Stimulated activated CD4-positive, alpha-beta T cell treated with anti-CD3 and anti-CD28 coated beads, Interleukin-12 subunit alpha, Interleukin-12 subunit beta, amount 100 ng/mL, for 48 hours (primary cell): Measurements from ENCODE around the gene TEC.
"Not testable (repeated sequence)": the region's sequence is repeated elsewhere in the genome, so short reads cannot be mapped to it uniquely, and the experiment has no call there.

Experiments
- DNase-seq, 3 donors: peaks; one replicate each; pipeline ENCODE4 v3.0.0-alpha.2; 2020; ENCODE audit warnings: low read depth in 2 of 3, low spot score in 1 of 3

The TEC gene

DNA sequence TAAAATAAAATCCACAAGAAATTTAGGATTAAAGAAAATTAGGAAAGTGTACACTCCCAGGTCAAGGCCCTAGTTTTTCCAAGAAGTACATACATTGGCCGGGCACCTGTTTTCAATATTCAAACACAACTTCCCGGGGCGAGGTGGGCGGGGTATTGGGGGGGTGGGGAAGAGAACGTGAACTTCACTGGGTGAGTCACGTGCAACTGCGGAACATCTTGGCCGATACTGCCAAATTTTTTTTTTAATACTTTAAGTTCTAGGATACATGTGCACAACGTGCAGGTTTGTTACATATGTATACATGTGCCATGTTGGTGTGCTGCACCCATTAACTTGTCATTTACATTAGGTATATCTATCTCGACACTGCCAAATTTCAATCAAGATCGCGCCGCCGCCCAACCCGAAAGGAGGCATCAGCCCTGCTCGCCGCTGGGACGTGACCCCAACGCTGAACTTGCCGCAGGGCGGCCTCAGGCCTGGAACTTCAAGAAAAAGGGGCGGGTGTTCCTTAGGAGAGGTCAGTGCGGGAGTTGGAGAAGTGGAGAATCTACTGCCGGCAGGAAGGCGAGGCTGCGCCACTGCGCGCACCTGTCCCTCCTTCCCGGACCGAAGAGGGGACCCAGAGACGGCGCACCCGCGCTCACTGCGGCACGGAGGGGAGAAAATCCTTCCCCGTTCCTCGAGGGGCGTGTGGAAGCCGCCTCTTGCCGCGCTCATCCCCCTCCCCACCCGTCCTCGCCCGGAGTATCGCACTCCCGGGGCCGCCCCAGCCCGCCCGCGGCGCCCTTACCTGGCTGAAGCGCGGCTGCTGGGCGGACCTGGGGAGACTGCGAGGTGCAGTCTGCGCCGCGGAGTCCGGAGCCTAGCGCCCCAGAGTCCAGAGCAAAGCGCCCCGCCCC, at the start of gene TEC:
TSS of gene TEC (minus strand) at position 883 of the 905 bp plus-strand sequence. CDS start 41,224 bp downstream, outside the sequence.
- DNase-seq: peak; percentile 8 to 38 (median 29)

DNA sequence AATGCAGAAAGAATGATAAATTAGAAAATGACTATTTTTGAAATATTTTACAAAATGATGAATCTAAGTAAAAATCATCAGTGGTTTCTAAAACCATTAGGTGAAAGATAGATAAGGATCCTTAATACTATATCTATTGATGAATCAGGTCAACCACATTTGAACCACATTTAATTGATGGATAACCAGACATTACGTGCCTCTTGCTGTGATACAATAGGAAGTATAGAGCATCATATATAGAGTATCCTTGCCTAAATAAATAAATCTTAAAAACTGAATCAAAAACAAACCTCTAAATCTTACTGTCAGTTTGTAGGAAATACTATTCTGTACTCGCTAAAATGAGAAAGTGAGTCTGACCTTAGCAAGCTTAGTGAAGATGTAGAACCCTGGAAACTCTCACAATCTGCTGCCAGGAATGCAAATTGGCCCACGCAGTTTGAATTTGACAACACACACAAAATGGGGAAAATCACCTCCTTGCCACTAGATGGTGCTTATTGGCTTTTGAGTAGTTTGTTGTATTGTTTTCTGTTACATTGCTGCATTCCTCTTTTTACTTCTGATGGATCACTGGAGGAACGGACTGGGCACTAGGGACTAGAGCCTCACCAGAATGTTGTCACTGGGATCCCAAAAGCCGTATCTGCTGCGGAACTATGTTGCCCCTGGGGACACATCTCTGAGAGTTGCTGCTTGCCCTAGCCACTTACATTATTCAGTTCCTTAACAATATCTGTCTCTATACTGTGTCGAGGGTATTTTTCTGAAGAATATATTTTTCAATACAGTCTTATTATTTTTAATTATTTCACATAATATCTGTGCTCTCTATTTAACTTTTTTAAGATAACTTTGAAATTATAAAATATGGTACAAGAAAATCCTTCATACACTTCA, 46.3 kb upstream of the TEC start:
- DNase-seq: peak in 1 of 3 donors; percentile 20

DNA sequence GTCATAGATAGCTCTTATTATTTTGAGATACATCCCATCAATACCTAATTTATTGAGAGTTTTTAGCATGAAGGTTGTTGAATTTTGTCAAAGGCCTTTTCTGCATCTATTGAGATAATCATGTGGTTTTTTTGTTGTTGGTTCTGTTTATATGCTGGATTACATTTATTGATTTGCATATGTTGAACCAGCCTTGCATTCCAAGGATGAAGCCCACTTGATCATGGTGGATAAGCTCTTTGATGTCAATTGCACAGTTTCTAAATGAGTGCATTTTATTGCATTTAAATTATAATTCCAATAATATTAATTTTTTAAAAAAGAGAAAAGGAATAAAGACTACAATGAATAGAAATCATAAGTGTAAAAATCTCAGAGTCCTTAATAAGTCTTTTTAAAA, 45.1 kb upstream of the TEC start:
- not testable (repeated sequence) for DNase-seq

DNA sequence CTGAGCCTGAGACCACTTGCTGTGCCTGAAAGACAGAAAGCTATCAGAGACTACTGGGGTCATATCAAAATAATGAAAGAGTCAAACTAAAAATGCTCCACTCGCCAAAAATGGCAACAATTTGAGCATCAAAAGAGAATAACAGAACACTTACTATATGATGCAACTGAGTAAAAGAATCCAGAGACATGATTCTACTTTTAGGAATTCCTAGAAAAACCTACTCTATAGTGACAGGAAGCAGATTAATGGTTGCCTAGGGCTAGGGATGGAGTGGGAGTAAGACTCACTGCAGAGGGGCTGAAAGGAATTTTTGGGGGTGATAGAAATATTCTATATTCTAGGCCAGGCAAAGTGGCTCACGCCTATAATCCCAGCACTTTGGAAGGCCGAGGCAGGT, 42.3 kb upstream of the TEC start:
- DNase-seq: no peak

DNA sequence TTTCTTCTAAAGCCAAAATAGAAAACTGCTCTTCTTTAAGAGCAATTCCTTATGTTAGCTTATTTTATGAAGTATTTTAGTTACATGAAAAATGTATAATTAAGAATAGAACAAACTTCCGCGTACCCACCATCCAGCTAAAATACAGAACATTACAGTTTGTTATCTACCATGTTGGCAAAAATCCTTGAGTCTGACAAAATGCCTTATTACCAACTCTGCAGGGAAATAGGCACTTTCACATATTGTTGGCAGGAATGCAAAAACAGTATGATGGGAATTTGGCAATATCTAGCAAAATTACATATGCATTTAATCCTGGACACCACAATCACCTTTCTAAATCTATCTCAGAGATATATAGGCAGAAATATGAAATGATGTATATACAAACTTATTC, 39.3 kb upstream of the TEC start:
- no peak for DNase-seq

DNA sequence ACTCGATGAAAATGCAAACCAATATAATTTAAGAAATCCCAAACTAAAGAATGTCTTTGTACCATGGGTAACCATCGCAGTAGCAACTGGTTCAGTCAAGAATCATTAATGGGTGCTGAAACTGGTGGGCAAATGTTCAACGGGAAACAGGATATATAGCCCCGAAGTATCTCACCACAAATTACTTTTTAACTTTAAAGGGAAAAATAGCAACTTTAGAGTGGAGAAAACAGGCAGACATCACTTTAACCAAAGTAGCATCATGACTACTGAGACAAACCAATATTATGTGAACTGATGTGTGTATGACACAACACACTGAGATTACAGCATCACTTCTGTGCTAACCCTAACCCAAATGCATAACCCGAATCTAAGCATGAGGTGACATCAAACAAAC, 37.9 kb upstream of the TEC start:
- no peak for DNase-seq

DNA sequence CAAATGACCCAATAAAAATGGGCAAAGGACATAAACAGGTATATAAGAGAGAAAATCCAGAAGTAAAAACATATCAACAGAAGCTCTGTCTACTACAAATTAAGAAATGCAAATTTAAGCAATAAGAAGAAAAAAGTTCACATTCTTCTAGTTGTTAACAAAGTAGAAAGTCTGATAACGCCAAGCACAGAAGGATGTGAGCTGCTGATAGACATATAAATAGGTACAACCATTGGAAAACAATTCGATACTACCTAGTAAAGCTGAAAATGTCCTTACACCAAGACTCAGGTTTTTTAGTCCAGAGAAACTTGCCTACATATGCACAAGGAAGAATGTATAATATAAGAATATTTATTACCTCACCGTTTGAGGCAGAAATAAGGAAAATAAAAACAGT, 35.9 kb upstream of the TEC start:
- DNase-seq: no peak

DNA sequence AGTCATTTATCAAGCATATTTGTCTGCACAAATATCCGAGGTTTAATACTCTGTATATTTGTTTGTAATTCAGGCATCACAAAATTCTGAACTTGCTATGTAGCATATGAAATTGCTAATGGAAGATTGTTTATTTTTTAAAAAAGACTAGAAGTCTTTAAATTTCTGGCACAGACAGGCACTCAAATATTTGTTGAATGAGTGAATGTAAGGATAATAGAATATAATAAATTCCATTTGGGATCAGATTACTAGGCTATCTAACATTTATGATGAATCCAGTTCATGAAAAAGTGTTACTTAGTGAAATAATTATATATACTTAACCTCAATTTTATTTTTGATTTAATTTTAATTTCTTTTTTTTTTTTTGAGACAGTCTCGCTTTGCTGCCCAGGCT, 30.4 kb upstream of the TEC start:
- DNase-seq: no peak

DNA sequence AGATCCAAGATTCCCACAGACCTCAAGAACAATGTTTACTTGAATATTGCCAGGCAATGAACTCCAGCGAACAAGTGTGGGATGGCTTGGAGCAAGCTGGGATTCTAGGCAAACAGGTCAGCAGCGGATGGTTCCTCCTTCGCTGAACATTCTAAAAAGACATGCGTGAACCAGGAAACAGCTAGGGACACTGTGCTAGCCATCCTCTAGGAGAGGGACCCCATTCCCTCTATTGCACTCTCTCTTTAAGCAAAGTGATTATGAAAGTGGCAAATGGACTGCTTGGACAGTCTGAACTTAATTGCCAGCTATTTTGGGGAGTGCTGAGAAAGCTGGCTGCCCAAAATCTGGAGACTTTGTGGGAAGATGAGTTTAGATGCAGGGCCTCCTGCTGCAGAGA, 29.9 kb upstream of the TEC start:
- no peak for DNase-seq

DNA sequence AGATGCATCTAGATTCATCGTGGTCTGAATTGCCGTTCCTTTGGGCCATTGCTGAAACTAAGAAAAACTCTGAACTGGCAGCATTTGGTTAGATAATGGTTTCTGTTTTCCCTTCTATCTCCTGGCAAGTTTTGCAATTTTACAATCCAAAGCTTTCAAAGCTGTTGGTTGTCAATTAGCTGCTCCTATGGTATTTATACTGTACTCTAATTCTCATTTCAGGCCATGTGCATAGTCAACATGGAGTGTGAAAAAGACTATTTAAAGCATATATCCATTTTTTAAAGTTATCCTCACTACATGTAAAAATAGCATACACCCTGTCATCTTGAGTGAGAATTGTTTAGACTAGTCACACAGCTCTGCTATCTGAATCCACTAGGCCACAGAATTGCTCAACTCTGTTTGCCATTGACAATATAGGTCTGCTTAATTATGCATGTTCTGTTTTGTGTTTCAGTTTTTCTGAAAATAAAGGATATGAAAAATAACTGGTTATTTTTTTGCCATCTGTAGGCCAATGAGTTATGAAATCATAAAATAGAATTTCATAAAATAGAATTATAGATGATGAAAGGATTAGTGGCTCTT, 27.7 kb upstream of the TEC start:
- no peak for DNase-seq

DNA sequence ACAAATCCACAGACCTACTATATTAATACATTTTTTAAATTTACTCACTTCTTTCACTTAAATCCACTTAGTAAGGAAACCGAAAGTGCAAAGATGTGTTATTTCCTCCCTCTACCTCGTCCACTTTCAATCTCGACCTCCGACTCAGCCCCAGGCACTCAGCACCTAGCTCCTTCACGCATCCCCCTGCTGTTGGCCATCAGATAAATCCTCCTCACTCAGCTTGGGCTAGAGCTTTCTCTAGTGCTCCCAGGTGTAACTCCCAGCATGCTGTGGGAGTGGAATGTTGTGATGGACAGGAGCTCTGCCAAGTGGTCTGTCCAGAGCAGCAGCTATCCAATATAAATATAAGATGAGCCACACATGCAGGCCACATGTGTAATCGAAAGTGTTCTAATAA, 26.7 kb upstream of the TEC start:
- DNase-seq: no peak

DNA sequence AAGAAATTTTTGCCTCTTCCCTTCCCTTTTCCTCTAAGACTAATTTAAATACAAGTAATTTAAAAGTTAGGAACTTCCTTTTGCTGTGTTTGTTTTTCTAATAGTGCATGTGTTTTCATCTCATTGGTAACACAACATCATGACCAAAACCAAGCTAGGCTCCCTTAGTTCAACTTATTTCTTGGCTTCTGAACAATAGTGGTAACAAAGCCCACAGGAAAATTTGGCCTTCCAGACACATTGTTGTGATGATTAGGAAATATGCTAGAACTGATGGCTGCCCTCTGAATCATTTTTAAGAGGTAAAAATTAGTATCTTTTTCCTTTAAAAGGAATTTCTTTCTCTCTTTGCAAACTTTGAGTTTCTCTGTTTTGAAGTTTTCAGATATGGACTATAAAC, 25.5 kb upstream of the TEC start:
- no peak for DNase-seq

DNA sequence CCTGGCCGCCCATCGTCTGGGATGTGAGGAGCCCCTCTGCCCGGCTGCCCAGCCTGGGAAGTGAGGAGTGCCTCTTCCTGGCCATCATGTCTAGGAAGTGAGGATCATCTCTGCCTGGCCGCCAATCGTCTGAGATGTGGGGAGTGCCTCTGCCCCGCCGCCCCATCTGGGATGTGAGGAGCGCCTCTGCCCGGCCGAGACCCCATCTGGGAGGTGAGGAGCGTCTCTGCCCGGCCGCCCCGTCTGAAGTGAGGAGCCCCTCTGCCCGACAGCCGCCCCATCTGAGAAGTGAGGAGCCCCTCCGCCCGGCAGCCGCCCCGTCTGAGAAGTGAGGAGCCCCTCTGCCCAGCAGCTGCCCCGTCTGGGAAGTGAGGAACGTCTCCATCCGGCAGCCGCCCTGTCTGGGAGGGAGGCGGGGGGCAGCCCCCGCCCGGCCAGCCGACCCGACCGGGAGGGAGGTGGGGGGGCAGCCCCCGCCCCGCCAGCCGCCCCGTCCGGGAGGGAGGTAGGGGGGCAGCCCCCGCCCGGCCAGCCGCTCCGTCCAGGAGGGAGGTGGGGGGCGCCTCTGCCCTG, 22.7 kb upstream of the TEC start:
- DNase-seq: not testable (repeated sequence)

DNA sequence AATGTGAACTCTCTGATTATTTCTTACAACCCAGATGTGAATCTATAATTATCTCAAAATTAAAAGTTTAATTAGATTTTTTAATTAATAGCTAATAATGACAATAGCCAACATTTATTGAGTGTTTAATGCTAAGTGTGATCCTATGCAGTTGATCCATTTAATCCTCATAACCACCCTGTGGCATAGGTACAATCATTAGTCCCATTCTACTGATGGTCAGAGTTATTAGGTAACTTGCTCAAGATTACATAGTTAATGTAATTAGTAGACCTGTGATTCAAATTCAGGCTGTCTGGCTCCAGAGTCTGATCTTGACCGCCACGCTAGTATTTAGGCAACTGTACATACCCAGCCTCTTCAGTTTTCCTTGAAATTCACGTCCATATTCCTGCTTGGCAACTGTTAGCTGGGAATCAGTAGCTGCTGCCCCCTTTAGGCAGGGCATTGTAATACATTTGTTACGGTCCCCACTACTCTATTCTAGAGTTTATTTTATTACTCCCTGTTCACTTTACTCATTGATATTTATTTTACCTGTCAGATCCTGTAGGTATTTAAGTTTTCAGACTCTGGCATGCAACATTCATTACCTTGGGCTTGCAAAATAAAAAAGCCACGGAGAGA, 20.6 kb upstream of the TEC start:
- DNase-seq: no peak

DNA sequence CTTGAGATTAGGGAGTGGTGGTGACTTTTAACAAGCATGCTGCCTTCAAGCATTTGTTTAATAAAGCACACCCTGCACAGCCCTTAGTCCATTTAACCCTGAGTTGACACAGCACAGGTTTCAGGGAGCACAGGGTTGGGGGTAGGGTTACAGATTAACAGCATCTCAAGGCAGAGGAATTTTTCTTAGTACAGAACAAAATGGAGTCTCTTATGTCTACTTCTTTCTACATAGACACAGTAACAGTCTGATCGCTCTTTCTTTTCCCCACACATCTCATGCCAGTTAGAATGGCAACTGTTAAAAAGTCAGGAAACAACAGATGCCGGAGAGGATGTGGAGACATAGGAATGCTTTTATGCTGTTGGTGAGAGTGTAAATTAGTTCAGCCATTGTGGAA, 16.4 kb upstream of the TEC start:
- not testable (repeated sequence) for DNase-seq

DNA sequence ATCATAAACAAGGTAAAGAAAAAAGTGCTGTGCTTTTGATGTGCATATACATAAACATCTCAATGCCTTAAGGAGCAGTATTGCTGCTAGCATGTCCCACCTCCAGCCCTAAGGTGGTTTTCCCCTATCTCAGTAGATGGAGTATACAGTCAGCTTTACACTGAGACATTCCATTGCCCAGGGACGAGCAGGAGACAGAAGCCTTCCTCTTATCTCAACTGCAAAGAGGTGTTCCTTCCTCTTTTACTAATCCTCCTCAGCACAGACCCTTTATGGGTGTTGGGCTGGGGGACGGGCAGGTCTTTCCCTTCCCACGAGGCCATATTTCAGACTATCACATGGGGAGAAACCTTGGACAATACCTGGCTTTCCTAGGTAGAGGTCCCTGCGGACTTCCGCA, 16.0 kb upstream of the TEC start:
- DNase-seq: not testable (repeated sequence)

DNA sequence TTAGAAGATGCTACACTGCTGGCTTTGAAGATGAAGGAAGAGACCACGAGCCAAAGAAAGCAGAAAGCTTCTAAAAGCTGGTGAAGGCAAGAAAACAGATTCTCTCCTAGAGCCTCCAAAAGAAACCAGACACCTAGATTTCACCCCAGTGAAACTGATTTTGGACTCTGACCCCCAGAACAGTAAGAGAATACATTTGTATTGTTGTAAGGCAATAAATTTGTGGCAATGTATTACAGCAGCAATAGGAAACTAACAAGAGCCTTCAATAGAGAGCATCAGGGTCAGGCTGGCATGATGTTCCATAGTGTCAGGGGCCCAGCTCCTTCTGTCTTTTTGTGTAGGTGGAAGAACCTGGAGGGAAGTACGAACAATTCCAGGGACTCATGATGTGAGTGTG, 6.0 kb upstream of the TEC start:
- no peak for DNase-seq

DNA sequence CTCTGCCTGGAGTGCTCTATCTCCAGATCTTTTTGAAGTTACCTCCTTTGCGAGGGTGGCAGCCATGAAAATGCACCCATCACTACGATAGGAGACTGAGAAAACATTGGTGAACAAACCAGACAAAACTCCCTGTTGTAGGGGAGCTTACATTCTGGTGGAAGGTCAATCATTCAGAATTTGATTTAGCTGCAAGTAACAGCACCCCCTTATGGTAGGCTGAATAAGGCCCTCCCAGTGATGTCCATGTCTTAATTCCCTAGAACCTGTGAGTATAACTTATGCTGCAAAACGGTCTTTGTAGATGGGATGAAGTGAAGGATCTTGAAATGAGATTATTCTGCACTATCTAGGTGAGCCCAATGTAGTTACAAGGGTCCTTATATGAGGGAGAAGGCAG, 5.6 kb upstream of the TEC start:
- DNase-seq: peak in 1 of 3 donors; percentile 13

DNA sequence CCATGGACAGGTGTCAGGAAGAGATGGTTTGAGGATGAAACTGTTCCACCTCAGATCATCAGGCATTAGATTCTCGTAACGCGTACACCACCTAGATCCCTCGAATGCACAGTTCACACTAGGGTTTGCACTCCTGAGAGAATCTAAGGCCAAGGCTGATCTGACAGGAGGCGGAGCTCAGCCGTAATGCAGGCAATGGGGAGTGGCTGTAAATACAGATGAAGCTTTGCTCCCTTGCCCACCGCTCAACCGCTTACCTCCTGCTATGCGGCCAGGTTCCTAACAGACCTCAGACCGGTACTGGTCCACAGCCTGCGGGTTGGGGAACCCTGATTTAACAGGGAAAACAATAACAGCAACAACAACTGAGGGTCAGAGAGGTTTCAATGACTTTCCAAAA, 2.0 kb upstream of the TEC start:
- no peak for DNase-seq

DNA sequence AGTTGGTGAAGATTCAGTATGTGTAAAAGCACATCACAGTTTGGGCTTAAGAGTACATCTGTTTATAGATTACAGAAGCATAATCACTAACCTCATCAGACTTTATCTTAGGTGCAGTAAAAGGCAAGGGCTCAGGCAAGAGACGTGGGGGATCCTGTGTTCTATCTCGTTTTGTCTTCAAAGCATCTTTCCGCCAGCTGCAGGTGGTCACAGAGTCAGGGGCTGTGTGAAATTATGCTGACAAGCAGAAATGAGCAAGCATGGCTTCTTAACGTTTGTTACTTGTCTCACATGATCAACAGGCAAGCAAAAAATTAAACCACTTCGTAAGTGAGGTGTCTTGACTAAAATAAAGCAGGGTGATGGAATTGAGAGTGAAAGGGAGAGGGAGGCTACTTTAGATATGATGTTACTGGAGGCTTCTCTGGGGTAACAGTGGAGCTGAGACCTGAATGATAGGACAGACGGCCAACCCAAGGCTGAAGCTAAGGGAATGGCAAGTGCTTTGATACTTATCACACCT, 1.4 kb upstream of the TEC start:
- no peak for DNase-seq

DNA sequence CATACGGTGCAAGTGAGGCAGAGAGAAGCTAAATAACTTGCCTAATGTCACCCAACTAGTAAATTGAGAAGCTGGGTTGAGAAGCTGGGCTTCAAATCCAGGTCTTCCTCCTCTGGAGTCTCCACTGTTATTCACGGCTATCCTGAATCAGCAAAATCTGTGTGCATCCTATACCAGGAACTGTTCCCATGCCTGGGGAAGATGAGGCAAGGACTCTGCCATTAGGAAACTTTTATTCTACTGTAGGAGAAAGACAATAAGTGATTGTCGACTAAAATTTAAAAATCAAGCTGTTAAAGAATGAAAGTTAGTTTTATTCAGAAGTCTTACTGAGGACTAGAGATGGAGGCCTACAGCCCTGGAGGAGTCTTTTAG, 872 bp upstream of the TEC start:
- no peak for DNase-seq
